HG03039 (cell line): ENCODE data around the gene RASSF5.
"Not testable (repeated sequence)": the region's sequence is repeated elsewhere in the genome, so short reads cannot be mapped to it uniquely, and the experiment has no call there.

ENCODE experiments used
- ATAC-seq: cut with Tn5 transposase; IDR thresholded peaks from one replicate; pipeline ENCODE4 v1.9.1; 2021; ENCODE audit warnings: mild to moderate bottlenecking, moderate library complexity; ENCODE audit not compliant: unreplicated experiment

RASSF5 gene

DNA sequence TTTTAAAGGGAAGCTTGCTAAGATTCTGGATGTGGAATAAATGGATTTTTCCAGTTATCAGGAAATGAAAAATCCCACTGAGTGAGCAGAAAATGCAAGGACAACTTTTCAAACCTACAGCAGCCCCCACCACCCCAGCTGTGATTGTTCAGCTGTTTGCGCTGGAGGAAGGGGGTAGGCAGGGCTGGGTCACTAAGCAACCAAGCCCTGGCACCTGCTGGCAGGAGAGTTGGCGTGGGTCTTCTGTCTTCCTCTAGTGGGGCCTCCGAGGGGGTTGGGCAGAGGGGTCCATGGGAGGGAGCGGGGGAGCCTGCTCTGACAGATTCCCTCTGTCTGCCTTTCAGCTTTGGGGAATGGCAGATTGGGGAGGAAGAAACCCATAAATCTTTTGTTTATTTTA is 59.7 kb downstream of the RASSF5 start:
- no peak for ATAC-seq

- ATAC-seq, result no peak
These were observed 60.9 kb downstream of the RASSF5 start for GRCh38 chr1:206568256-206568655.

DNA sequence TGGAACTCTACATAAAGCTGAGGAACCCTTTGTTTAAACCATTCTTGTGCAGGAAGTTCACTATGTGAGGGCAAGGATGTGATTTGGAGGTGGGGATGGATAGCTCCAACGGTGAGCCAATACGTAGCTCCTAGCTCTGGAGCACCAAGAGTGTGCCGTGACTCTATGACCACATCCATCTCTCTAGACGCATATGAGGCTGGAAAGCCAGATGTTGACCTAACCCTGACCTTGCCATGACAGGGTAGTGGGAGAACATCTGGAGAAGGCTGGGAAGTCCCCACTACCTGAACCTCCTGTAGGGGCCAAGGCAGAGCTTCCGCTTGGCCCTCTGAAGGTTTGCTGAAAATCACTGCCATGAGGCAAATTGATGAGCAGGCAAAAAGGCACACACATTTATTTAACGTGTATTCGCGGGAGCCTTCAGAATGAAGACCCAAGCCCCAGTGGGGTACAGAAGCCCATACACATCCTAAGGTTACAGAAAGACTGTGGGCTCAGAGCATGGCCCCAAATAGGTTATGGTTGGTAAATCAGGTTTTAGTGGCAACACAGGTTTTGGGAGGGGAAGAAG is 61.5 kb downstream of the RASSF5 start:
- ATAC-seq, result no peak

- no peak for ATAC-seq
These were observed 62.2 kb downstream of the RASSF5 start for GRCh38 chr1:206569556-206569955.

DNA sequence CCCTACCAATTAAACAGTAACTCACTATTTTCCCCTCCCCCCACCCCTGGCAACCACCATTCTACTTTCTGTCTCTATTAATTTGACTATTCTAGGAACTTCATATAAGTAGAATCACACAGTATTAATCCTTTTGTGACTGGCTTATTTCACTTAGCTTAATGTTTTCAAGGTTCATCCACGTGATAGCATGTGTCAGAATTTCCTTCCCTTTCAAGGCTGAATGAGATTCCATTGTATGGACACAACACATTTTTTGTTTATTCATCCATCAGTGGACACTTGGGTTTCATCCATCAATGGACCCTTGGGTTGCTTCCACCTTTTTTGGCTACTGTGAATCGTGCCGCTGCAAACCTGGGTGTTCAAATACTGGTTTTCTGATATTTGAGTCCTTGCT is 63.2 kb downstream of the RASSF5 start:
- ATAC-seq, result no peak

DNA sequence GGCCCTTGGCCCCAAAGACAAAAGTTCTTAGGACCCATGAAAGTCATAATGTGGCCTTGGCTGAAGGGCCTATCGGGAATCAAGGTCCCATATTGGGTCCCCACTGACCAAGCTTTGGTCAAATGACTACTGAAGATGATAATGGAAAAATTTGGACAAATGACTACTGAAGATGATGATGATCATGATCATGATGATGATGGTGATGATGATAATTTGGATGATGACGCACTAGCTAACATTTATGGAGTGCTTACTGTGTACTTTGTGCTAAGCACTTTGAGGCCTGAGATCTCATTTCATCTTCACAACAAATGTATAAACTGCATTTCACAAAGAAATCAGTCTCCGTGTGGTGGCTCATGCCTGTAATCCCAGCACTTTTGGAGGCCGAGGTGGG is 65.5 kb downstream of the RASSF5 start:
- no peak for ATAC-seq

GRCh38 chr1:206573319-206573718 is 66.0 kb downstream of the RASSF5 start:
- ATAC-seq, result no peak

- no peak for ATAC-seq
These were observed 66.4 kb downstream of the RASSF5 start for GRCh38 chr1:206573762-206574161.

DNA sequence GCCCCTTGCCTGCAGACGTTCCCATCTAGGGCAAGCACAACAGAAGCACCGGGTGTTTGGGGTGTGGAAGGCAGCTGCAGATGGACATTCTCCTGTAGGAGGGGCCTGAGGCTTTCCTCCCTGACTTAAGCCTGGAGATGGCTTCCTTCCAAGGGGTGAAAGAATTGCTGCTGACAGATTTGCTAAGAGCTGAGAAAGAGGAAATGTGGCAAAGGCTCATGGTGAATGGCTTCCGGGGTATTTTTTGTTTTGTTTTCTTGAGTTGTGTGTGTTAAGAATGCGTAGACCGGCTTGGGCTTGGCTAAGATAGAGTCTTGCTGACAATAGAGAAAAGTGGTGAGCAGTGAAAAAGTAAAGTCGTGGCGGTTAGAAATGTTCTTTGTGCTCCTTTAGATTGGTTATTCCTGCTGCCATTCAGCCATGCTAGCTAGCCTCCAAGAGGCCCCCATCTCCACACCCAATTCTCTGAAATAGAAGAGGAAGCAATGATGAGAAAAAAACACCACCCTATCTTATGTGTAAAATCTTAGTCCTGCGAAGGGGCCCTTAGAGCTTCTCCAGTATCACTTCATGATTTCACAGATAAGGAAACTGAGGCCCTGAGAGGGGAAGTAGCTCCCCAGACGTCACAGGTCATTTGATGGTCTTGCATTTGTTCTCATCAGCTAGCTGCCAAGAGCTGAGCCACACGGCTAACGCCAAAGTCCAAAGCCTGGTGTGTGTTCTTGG is 68.0 kb downstream of the RASSF5 start:
- ATAC-seq, result peak; percentile 34

GRCh38 chr1:206575894-206576737 is 68.8 kb downstream of the RASSF5 start:
- ATAC-seq, result no peak

DNA sequence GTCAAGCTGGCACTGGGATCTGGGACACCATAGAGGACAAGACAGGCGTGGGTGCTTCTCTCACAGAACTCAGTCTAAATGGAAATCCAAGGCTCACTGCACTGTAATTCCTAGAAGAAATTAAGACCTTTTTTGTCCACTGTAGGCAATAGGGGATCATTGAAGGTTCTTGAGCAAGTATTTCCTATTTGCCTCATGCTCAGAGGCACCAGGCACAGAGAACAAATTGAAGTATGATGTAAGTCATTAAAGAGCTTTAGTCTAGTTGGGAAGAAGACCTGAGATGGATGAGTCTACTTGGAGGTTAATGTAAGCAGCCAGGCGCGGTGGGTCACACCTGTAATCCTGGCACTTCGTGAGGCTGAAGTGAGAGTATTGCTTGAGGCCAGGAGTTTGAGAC is 70.3 kb downstream of the RASSF5 start:
- no peak for ATAC-seq

DNA sequence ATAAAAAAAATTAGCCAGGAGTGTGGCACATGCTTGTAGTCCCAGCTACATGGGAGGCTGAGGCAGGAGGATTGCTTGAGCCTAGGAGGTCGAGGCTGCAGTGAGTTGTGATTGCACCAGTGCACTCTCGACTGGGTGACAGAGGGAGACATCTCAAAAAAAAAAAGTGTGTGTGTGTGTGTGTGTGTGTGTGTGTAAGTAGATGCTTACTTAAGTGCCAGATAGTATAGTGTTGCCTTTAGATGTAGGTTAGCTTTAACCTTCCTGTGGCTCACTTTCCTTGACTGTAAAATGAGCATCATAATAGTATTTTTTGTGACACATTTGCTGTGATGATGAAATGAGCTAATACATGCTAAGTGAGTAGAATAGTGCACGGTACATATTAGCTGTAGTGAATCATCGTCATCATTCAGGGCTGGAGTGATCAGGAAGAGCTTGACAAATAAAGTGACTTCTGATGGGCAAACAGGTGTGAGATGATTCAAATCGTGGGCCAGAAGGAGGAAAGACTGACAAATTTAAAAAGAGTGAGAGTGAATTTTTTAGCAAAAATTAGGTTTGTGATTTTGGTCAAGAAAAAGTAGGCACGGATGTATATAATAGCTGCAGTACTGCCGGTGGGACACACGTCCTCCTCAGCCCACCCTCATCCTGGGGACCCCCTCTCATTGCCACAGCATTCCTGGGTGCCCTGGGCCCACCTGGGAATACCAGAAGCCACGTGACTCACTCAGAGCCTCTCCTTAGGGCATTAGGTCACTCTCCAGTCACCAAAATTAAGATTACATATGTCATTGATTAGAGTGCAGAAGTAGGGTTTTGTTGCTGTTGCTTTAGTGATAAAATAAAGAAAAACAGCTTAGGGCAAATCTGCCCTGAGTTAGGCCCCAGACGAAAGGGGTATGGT is 71.0 kb downstream of the RASSF5 start:
- no peak for ATAC-seq

DNA sequence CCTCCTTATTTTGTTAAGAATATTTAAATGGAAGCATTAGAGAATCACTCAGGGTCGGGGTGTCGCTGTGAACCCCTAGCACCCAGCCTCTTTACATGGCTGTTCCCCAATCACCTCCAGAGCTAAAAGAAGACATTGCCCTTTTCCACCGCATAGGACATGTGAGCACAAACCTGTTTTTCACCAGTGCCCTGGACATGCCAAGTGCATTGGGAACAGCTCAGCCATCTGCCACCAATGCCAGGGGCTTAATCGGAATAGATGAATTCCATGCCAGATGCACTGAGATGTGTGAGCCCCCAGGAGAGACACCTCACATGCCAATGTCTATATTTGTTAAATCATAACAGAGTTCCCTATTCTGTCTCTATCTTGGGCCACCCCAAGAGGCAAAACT is 71.6 kb downstream of the RASSF5 start:
- ATAC-seq, result no peak

DNA sequence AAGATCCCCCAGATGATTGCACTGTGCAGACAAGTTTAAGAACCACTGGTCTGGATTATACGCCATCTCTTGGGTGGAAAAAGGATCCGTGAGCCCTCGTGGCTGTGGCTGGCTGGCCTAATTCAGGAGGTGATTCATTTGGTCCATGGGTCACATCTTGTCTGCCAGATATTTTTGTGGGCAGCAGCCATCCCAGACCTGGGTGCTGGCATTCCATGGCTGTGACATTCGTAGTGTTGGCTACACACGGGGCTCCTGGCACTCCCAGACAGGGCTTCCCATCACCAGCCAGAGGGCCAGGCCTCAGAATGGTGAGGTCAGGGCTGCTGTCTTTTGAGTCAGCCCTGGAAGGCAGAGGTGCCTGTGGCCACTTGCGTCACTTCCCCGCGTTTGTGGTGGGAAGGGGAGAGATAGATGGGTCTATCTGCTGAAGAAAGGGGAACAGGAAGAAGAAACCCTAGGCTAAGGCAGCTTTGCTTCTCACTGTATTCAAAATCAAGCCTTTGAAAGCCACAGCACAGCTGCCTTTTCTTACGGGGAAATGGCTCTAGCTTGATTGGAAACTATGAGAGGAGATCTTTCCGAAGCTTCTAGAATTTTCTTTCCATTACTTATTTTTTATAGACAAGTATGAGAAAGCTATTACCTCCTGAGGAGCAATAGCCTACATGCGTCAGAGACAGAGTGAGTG is 72.6 kb downstream of the RASSF5 start:
- peak; percentile 62 for ATAC-seq

DNA sequence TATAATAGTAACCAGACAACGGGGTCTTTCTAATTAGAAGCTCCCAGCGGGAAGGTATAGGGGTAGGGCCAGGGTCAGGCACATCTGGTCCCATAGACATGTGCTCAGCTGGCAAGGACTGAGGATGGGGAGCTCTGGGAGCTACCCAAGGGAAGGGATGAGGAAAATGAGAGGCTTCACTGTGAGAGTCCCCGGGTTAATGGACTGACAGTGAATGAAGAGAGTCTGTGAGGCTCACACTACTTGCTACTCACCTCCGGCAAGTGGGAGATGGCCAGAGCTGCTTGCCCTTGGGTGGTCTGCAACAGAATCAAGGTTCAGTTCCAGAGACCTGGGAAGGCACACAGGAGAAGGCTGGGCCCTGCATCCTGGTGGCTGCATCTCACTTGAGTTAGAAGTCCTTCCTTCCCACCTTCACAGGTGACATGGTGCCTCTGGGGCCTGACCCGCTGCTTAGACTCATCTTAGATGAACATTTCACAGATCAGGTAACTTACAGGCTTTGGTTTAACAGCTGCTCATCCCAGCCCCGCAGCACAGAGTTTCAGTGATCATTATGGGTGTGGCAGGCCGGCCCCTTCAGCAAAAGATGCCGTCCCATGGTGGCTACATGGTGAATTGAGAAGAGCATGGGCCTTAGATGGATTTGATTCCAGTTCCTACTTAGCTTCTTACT is 73.2 kb downstream of the RASSF5 start:
- peak; percentile 4 for ATAC-seq

DNA sequence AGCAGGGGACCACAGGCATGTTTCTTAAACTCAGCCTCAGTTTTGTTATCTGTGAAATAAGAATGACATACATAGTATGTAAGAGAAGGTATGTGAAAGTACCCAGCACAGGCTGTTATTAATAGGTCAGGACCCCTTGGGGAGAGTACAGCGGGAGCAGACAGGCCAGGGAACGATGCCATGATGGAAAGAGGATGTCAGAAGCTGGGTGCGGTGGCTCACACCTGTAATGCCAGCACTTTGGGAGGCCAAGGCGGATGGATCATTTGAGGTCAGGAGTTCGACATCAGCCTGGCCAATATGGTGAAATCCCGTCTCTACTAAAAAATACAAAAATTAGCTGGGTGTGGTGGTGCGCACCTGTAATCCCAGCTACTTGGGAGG is 73.8 kb downstream of the RASSF5 start:
- not testable (repeated sequence) for ATAC-seq

DNA sequence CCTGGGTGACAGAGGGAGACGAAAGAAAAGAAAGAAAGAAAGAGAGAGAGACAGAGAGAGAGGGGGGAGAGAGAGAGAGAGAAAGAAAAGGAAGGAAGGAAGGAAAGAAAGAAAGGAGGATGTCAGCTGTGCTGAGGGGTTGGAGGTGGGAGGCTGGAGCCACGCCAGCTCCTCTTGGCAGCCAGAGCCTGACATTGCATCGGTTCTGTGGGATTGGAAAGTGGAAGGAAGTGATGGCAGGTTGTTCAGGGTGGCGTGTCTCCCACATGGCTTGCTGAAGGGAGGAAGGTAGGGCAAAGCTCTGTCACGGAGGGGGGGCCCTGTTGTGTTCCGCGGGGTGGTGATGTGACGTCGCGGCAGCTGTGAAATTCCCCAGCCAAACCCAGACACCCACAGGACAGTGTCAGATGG is 74.2 kb downstream of the RASSF5 start:
- ATAC-seq, result no peak

GRCh38 chr1:206582537-206582936 is 75.2 kb downstream of the RASSF5 start:
- no peak for ATAC-seq

DNA sequence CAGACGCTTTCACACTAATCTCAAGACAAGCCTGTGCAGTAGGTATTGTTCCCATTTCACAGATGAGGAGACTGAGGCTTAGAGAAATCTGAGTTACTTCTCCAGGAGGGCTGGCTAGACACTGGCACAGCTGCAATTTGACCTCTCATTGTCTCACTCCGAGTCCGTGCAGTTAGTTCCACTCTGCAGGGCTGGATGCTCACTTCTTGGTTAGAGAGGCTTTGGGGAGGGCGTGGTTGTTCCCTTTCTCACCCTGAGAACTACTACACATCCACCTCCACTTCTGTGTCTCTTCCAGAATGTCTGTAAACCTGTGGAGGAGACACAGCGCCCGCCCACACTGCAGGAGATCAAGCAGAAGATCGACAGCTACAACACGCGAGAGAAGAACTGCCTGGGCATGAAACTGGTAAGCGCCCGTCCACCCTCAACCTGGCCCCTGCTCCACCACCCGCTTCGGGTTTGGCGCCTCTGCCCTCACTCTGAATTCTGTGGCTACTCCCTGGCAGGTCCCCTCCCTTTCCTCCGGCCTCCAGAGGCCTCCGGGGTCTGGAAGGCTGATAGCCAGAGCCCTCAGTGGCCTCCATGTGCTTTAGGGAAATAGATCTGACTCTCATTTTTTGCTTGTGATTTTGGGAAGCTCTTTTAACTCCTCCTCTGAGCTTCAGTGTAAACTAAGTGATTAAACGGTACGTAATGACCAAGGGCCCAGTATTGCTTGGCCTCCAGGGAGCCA is 75.8 kb downstream of the RASSF5 start:
- ATAC-seq, result no peak
